ENCODE data around the gene TMEM269.
A peak's percentile ranks its signal among the peaks of the same experiment; 100 is the strongest.

The TMEM269 gene

DNA sequence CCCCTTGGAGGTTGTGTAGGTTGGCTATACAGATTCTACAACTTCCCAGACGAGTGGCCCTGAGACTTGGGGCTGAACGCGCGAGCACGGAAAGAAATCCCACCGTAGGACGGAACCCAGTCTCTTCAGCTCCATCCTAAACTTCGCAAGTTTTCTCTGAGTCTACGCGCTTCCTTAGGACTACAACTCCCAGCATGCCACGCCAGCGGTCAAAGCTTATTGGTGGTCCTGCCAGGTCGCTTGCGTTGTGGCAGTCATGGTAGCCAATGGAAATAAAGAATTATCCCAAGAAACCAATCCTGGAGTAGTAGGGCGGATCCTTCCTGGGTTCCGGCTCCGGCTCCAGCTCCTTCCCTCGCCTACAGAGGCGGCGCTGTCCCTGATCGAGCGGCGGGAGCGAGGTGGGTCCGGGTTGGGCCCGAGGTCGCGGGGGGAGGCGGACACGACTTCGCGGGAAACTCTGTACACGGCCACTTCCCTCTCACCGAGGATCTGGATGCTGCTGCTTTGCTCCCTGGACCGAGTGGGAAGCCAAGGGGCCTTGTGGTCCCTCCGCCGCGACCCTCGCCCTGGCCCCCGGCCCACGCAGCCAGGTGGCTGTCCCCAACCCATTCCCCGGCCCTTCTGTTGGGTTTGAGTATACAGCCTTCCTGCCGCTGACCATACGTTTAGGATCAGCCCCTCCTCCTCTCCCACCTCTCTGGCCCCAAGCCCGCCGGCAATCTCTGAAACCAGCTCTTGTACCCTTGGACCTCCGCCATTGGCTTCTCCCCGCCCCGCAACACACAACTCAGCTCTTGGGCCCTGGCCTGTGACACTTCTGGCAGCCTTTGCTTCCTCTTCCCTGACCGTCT, 61.7 kb downstream of the TMEM269 start, which contains the start of gene ZNF691:
Gene ZNF691, plus strand, starts transcription at position 357 of the 854 bp plus-strand sequence. CDS start 3,046 bp downstream, outside the sequence.
- peaks cover 6 to 8% of the 10 kb centered on the region in 2 experiments for H3K4me1 ChIP-seq (ENCODE audit: control insufficient read depth in 1 of 2, insufficient read depth in 2 of 2, low read length in 2 of 2)
- H2BK5ac ChIP-seq (ENCODE audit: low read depth, low read length, poor library complexity), result peak within 1 kb of the TSS; percentile 12
- H3K23ac ChIP-seq (ENCODE audit: low read length), result no peak within 1 kb of the TSS
- peak within 1 kb of the TSS; percentile 77 for H3K4ac ChIP-seq (ENCODE audit: low read depth, low read length)
- H2AFZ ChIP-seq (ENCODE audit: insufficient read depth, low read length, poor library complexity), result peak within 1 kb of the TSS; percentile 89
- peak within 1 kb of the TSS; percentile 88 for H3K4me3 ChIP-seq (ENCODE audit: low read depth, low read length)
- H3K27ac ChIP-seq (ENCODE audit: low read depth, low read length), result no peak within 1 kb of the TSS
- H3K27me3 ChIP-seq (ENCODE audit: insufficient read depth, low read length), result no peaks in the 10 kb centered on the region
- DNase-seq, result peak; percentile 94 to 98
- WGBS (ENCODE audit: extremely low coverage, insufficient coverage, insufficient read length), result no CpG with 5 or more reads among the region's 50 CpGs
- peaks cover 7% of the 10 kb centered on the region for H3K79me2 ChIP-seq (ENCODE audit: control insufficient read depth, insufficient read depth, low read length, poor library complexity)
- H3K14ac ChIP-seq (ENCODE audit: low read length), result peak within 1 kb of the TSS; percentile 84
- peak within 1 kb of the TSS; percentile 94 for H4K8ac ChIP-seq (ENCODE audit: low read depth, low read length)
- H3K36me3 ChIP-seq (ENCODE audit: control insufficient read depth in 1 of 2, insufficient read depth in 2 of 2, low read length in 2 of 2), result peaks cover 7 to 13% of the 10 kb centered on the region in 2 experiments
- peak within 1 kb of the TSS; percentile 65 for H3K18ac ChIP-seq (ENCODE audit: low read length)
- peak within 1 kb of the TSS; percentile 67 for H4K91ac ChIP-seq (ENCODE audit: low read depth, low read length)
- H2AK5ac ChIP-seq (ENCODE audit: low read length), result peak within 1 kb of the TSS; percentile 35
- peaks cover 5% of the 10 kb centered on the region for H3K79me1 ChIP-seq (ENCODE audit: low read length)
- peaks cover 3% of the 10 kb centered on the region for H3K9me3 ChIP-seq (ENCODE audit: insufficient read depth, low read depth, low read length)
- H2BK12ac ChIP-seq (ENCODE audit: low read length), result no peak within 1 kb of the TSS
- peak within 1 kb of the TSS; percentile 31 for H2BK120ac ChIP-seq (ENCODE audit: insufficient read depth, low read length, poor library complexity)
- peak within 1 kb of the TSS; percentile 82 for H3K4me2 ChIP-seq (ENCODE audit: low read length)
- peak within 1 kb of the TSS; percentile 64 for H4K12ac ChIP-seq (ENCODE audit: low read depth, low read length)
- peak within 1 kb of the TSS; percentile 82 for H3K9ac ChIP-seq (ENCODE audit: low read length)

DNA sequence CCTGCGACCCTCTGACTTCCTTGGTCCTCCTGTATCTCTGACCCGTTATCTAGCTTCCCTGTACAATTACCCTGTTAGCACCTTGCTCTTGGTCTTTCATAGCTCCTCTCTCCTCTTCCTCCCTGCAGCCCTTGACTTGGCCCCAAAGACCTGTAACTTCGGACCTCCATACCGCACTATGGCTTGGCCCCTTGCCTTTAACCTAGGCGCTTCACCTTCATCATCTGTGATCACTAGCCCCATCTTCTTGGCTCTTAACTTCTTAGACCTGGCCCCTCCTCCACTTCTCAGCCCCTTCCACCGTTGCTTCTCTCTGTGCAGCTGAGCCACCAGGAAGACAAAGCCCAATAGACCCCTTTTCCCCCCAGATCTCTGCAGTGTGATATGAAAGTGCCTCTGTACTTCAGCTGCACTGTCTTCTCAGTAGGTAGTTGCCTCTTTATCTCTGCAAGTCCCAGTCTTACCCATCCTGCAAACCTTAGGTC, 62.4 kb downstream of the TMEM269 start:
- Histone ChIP-seq H3K79me1 (ENCODE audit: low read length) (peaks cover 5% of the 10 kb centered on the region), H3K27me3 (ENCODE audit: insufficient read depth, low read length) (no peaks in the 10 kb centered on the region), H3K4ac (ENCODE audit: low read depth, low read length) (peak overlapping the region; percentile 77)

DNA sequence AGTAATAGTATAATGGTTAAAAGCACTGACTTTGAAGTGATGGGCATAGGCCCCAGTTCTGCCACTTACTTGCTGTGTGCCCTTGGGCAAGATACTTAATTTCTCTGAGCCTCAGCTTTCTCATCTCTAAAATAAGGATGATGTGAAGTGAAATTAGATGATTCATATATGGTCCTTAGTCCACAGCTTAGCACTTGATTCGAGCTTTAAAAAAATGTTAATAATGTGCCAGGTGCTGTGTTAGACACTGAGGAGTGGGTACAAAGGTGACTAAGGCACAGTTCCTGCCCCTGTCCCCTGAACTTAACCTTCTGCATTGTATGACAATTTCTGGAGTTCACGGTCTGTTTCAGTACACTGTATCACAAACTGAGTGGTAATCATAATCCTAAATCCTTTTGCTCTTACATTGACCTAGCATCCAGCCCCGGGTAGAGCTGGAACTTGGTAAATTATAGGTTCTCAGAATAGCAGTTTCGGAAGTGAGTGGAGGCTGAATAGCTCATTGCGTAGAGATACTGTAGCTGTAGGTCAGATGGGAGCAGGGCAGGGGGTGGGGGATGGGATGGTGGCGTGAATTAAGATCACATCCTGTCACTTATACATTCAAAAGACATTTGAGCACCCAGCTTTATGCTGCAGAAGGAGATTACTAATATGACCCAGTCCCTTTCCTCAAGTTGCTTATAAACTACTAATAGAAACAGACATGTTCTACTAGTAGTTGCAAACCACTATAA, 63.1 kb downstream of the TMEM269 start:
- Histone ChIP-seq H3K36me3 (ENCODE audit: control insufficient read depth in 1 of 2, insufficient read depth in 2 of 2, low read length in 2 of 2) (peaks cover 9 to 17% of the 10 kb centered on the region in 2 experiments), H3K27ac (ENCODE audit: low read depth, low read length) (no peak overlapping the region), H3K4me2 (ENCODE audit: low read length) (no peak overlapping the region), H3K9ac (ENCODE audit: low read length) (no peak overlapping the region), H4K8ac (ENCODE audit: low read depth, low read length) (no peak overlapping the region), H2AK5ac (ENCODE audit: low read length) (no peak overlapping the region), H3K4ac (ENCODE audit: low read depth, low read length) (no peak overlapping the region), H3K23ac (ENCODE audit: low read length) (no peak overlapping the region), H2BK12ac (ENCODE audit: low read length) (no peak overlapping the region), H3K79me1 (ENCODE audit: low read length) (peaks cover 5% of the 10 kb centered on the region), H3K14ac (ENCODE audit: low read length) (no peak overlapping the region), H4K91ac (ENCODE audit: low read depth, low read length) (no peak overlapping the region), H3K79me2 (ENCODE audit: control insufficient read depth, insufficient read depth, low read length, poor library complexity) (peaks cover 7% of the 10 kb centered on the region), H3K4me1 (ENCODE audit: control insufficient read depth in 1 of 2, insufficient read depth in 2 of 2, low read length in 2 of 2) (peaks cover 6 to 8% of the 10 kb centered on the region in 2 experiments), H3K27me3 (ENCODE audit: insufficient read depth, low read length) (no peaks in the 10 kb centered on the region), H3K9me3 (ENCODE audit: insufficient read depth, low read depth, low read length) (peaks cover 5% of the 10 kb centered on the region), H2BK5ac (ENCODE audit: low read depth, low read length, poor library complexity) (no peak overlapping the region), H2BK120ac (ENCODE audit: insufficient read depth, low read length, poor library complexity) (no peak overlapping the region), H2AFZ (ENCODE audit: insufficient read depth, low read length, poor library complexity) (no peak overlapping the region), H3K4me3 (ENCODE audit: low read depth, low read length) (no peak overlapping the region), H3K18ac (ENCODE audit: low read length) (no peak overlapping the region), H4K12ac (ENCODE audit: low read depth, low read length) (no peak overlapping the region)
- WGBS (ENCODE audit: extremely low coverage, insufficient coverage, insufficient read length), result no CpG with 5 or more reads among the region's 6 CpGs
- DNase-seq, result no peak

More for the DNA sequence above, 62.4 kb downstream of the TMEM269 start:
- DNase-seq, result no peak
- Histone ChIP-seq H2BK120ac (ENCODE audit: insufficient read depth, low read length, poor library complexity) (no peak overlapping the region), H3K36me3 (ENCODE audit: control insufficient read depth in 1 of 2, insufficient read depth in 2 of 2, low read length in 2 of 2) (peaks cover 9 to 20% of the 10 kb centered on the region in 2 experiments), H2BK12ac (ENCODE audit: low read length) (no peak overlapping the region), H3K4me1 (ENCODE audit: control insufficient read depth in 1 of 2, insufficient read depth in 2 of 2, low read length in 2 of 2) (peaks cover 6 to 8% of the 10 kb centered on the region in 2 experiments), H3K9me3 (ENCODE audit: insufficient read depth, low read depth, low read length) (peaks cover 5% of the 10 kb centered on the region), H2BK5ac (ENCODE audit: low read depth, low read length, poor library complexity) (no peak overlapping the region), H2AK5ac (ENCODE audit: low read length) (peak overlapping the region; percentile 35), H3K23ac (ENCODE audit: low read length) (no peak overlapping the region), H3K27ac (ENCODE audit: low read depth, low read length) (no peak overlapping the region), H4K8ac (ENCODE audit: low read depth, low read length) (peak overlapping the region; percentile 94), H3K79me2 (ENCODE audit: control insufficient read depth, insufficient read depth, low read length, poor library complexity) (peaks cover 7% of the 10 kb centered on the region), H3K9ac (ENCODE audit: low read length) (no peak overlapping the region), H3K4me3 (ENCODE audit: low read depth, low read length) (peak overlapping the region; percentile 88), H2AFZ (ENCODE audit: insufficient read depth, low read length, poor library complexity) (peak overlapping the region; percentile 89), H3K18ac (ENCODE audit: low read length) (peak overlapping the region; percentile 65), H4K91ac (ENCODE audit: low read depth, low read length) (peak overlapping the region; percentile 67), H4K12ac (ENCODE audit: low read depth, low read length) (peak overlapping the region; percentile 64), H3K14ac (ENCODE audit: low read length) (peak overlapping the region; percentile 84), H3K4me2 (ENCODE audit: low read length) (peak overlapping the region; percentile 76)
- WGBS (ENCODE audit: extremely low coverage, insufficient coverage, insufficient read length), result no CpG with 5 or more reads among the region's 6 CpGs

DNA sequence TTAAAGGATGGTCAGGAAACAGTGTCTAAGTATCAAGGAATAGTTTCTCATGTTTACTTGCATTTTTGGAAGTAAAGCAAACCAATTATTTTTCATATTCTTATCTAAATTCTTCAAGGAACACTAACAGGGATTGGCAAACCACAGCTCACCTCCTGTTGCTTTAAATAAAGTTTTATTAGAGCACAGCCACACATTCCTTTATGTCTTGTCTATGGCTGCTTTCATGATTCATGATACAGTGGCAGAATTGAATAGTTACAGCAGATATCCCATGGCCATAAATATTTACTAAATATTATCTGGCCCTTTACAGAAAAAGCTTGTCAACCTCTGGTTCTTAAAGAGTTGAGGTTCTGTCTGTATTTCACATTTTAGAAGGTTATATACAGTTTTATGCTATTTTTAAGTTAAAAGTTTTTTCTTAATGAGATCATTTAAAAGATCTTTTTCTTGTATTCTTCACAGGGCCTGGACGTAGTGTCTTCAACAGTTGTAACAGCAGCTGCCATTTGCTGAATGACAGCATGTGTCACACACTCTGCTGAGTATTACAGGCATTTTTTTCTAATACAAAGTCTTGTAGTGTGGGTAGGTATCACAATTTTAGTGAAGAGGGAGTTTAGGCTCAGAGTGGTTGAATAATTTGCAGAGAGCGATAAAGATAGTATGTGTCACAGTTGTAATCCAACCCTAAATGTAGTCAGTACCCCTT, 64.2 kb downstream of the TMEM269 start:
- WGBS (ENCODE audit: extremely low coverage, insufficient coverage, insufficient read length), result no CpG with 5 or more reads among the region's 2 CpGs
- Histone ChIP-seq H3K4ac (ENCODE audit: low read depth, low read length) (no peak overlapping the region), H4K8ac (ENCODE audit: low read depth, low read length) (no peak overlapping the region)

More for the DNA sequence above, 64.2 kb downstream of the TMEM269 start:
- Histone ChIP-seq H4K12ac (ENCODE audit: low read depth, low read length) (no peak overlapping the region), H3K79me2 (ENCODE audit: control insufficient read depth, insufficient read depth, low read length, poor library complexity) (peaks cover 7% of the 10 kb centered on the region), H3K9me3 (ENCODE audit: insufficient read depth, low read depth, low read length) (peaks cover 5% of the 10 kb centered on the region), H2BK5ac (ENCODE audit: low read depth, low read length, poor library complexity) (no peak overlapping the region), H3K4me2 (ENCODE audit: low read length) (no peak overlapping the region), H3K36me3 (ENCODE audit: control insufficient read depth in 1 of 2, insufficient read depth in 2 of 2, low read length in 2 of 2) (peaks cover 9 to 17% of the 10 kb centered on the region in 2 experiments), H3K23ac (ENCODE audit: low read length) (no peak overlapping the region), H3K27ac (ENCODE audit: low read depth, low read length) (no peak overlapping the region), H3K9ac (ENCODE audit: low read length) (no peak overlapping the region), H3K79me1 (ENCODE audit: low read length) (peaks cover 5% of the 10 kb centered on the region), H3K14ac (ENCODE audit: low read length) (no peak overlapping the region), H3K4me3 (ENCODE audit: low read depth, low read length) (no peak overlapping the region), H4K91ac (ENCODE audit: low read depth, low read length) (no peak overlapping the region), H3K4me1 (ENCODE audit: control insufficient read depth in 1 of 2, insufficient read depth in 2 of 2, low read length in 2 of 2) (peaks cover 6 to 8% of the 10 kb centered on the region in 2 experiments), H2BK12ac (ENCODE audit: low read length) (no peak overlapping the region), H3K27me3 (ENCODE audit: insufficient read depth, low read length) (no peaks in the 10 kb centered on the region), H2BK120ac (ENCODE audit: insufficient read depth, low read length, poor library complexity) (no peak overlapping the region), H3K18ac (ENCODE audit: low read length) (no peak overlapping the region), H2AFZ (ENCODE audit: insufficient read depth, low read length, poor library complexity) (no peak overlapping the region), H2AK5ac (ENCODE audit: low read length) (no peak overlapping the region)
- DNase-seq, result no peak
